ENCODE data around the gene SPCS2. TPM values are rescaled to one million over a fixed set of nuclear protein-coding genes. Genes with fewer than 3 reads are reported as not detected.

Gene SPCS2
- polyA plus RNA-seq, 1 of the 3 experiments (the other 2 are of a cell fraction): 49.1 TPM

DNA sequence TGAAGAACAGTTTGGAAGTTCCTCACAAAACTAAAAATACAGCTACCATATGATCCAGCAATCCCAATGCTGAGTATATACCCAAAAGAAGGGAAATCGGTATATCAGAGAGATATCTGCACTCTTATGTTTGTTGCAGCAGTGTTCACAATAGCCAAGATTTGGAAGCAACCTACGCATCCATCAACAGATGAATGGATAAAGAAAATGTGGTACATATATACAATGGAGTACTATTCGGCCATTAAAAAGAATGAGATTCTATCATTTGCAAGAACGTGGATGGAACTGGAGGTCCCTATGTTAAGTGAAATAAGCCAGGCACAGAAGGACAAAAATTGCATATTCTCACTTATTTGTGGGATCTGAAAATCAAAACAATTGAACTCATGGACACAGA, 46.7 kb upstream of the SPCS2 start:
- no peak for TF ChIP-seq FOXM1 (IDR thresholded peaks at IDR 0.05; ENCODE audit: low read depth)
- TF ChIP-seq FOXJ3 (CRISPR knock-in tag; IDR thresholded peaks at IDR 0.05): no peak
- TF ChIP-seq RXRA (IDR thresholded peaks at IDR 0.05; ENCODE audit: borderline replicate concordance, low read depth): no peak
- no peak for TF ChIP-seq RAD21 (IDR thresholded peaks at IDR 0.05; ENCODE audit: low read length)
- no peak for TF ChIP-seq MXI1 (IDR thresholded peaks at IDR 0.05; ENCODE audit: low read depth, low read length)
- TF ChIP-seq CHD2 (IDR thresholded peaks at IDR 0.05; ENCODE audit: low read length, partially characterized antibody): no peak
- no peak for TF ChIP-seq GABPA (IDR thresholded peaks at IDR 0.05; ENCODE audit: low read depth)
- no peak for TF ChIP-seq JUND (IDR thresholded peaks at IDR 0.05)
- no peak for TF ChIP-seq NRF1 (IDR thresholded peaks at IDR 0.05; ENCODE audit: low read depth, low read length)
- no peak for TF ChIP-seq RFX5 (IDR thresholded peaks at IDR 0.05; ENCODE audit: low read length)
- no peak for TF ChIP-seq FOSL2 (IDR thresholded peaks at IDR 0.05; ENCODE audit: borderline replicate concordance, low read depth)
- TF ChIP-seq, protein P1, sequence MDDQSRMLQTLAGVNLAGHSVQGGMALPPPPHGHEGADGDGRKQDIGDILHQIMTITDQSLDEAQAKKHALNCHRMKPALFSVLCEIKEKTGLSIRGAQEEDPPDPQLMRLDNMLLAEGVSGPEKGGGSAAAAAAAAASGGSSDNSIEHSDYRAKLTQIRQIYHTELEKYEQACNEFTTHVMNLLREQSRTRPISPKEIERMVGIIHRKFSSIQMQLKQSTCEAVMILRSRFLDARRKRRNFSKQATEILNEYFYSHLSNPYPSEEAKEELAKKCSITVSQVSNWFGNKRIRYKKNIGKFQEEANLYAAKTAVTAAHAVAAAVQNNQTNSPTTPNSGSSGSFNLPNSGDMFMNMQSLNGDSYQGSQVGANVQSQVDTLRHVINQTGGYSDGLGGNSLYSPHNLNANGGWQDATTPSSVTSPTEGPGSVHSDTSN (IDR thresholded peaks at IDR 0.05): no peak
- TF ChIP-seq, protein P2, sequence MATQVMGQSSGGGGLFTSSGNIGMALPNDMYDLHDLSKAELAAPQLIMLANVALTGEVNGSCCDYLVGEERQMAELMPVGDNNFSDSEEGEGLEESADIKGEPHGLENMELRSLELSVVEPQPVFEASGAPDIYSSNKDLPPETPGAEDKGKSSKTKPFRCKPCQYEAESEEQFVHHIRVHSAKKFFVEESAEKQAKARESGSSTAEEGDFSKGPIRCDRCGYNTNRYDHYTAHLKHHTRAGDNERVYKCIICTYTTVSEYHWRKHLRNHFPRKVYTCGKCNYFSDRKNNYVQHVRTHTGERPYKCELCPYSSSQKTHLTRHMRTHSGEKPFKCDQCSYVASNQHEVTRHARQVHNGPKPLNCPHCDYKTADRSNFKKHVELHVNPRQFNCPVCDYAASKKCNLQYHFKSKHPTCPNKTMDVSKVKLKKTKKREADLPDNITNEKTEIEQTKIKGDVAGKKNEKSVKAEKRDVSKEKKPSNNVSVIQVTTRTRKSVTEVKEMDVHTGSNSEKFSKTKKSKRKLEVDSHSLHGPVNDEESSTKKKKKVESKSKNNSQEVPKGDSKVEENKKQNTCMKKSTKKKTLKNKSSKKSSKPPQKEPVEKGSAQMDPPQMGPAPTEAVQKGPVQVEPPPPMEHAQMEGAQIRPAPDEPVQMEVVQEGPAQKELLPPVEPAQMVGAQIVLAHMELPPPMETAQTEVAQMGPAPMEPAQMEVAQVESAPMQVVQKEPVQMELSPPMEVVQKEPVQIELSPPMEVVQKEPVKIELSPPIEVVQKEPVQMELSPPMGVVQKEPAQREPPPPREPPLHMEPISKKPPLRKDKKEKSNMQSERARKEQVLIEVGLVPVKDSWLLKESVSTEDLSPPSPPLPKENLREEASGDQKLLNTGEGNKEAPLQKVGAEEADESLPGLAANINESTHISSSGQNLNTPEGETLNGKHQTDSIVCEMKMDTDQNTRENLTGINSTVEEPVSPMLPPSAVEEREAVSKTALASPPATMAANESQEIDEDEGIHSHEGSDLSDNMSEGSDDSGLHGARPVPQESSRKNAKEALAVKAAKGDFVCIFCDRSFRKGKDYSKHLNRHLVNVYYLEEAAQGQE (IDR thresholded peaks at IDR 0.05; ENCODE audit: low read depth, low read length): no peak
- TF ChIP-seq RCOR1 (IDR thresholded peaks at IDR 0.05; ENCODE audit: low read length): no peak
- TF ChIP-seq, protein P3, sequence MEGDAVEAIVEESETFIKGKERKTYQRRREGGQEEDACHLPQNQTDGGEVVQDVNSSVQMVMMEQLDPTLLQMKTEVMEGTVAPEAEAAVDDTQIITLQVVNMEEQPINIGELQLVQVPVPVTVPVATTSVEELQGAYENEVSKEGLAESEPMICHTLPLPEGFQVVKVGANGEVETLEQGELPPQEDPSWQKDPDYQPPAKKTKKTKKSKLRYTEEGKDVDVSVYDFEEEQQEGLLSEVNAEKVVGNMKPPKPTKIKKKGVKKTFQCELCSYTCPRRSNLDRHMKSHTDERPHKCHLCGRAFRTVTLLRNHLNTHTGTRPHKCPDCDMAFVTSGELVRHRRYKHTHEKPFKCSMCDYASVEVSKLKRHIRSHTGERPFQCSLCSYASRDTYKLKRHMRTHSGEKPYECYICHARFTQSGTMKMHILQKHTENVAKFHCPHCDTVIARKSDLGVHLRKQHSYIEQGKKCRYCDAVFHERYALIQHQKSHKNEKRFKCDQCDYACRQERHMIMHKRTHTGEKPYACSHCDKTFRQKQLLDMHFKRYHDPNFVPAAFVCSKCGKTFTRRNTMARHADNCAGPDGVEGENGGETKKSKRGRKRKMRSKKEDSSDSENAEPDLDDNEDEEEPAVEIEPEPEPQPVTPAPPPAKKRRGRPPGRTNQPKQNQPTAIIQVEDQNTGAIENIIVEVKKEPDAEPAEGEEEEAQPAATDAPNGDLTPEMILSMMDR (IDR thresholded peaks at IDR 0.05): no peak
- no peak for TF ChIP-seq TAF1 (IDR thresholded peaks at IDR 0.05; ENCODE audit: borderline replicate concordance, low read depth, low read length)
- no peak for TF ChIP-seq EP300 (IDR thresholded peaks at IDR 0.05; ENCODE audit: borderline replicate concordance in 1 of 2, low read depth in 1 of 2, low read length in 1 of 2)
- no peak for TF ChIP-seq TCF12 (IDR thresholded peaks at IDR 0.05)
- TF ChIP-seq, protein P4, sequence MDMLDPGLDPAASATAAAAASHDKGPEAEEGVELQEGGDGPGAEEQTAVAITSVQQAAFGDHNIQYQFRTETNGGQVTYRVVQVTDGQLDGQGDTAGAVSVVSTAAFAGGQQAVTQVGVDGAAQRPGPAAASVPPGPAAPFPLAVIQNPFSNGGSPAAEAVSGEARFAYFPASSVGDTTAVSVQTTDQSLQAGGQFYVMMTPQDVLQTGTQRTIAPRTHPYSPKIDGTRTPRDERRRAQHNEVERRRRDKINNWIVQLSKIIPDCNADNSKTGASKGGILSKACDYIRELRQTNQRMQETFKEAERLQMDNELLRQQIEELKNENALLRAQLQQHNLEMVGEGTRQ (IDR thresholded peaks at IDR 0.05; ENCODE audit: borderline replicate concordance, low read depth, low read length): no peak
- TF ChIP-seq NFIC (IDR thresholded peaks at IDR 0.05; ENCODE audit: borderline replicate concordance): no peak
- 91% methylated on average over 4 of the region's 4 CpGs for WGBS (ENCODE audit: low lambda C conversion rate)

More for the DNA sequence above, 46.7 kb upstream of the SPCS2 start:
- DNase-seq: no peak
- ChIA-PET POLR2A (no interaction called here), CTCF (no interaction called here)
- Histone ChIP-seq H3K27ac (ENCODE audit: low read depth in 2 of 2, low read length in 1 of 2) (no peak overlapping the region), H3K27me3 (ENCODE audit: insufficient read depth) (no peaks in the 10 kb centered on the region), H3K9me2 (no peaks in the 10 kb centered on the region), H3K79me2 (ENCODE audit: insufficient read depth) (peaks cover 21% of the 10 kb centered on the region), H2AFZ (ENCODE audit: low read depth) (no peak overlapping the region), H3K4me3 (ENCODE audit: low read depth in 2 of 2, low read length in 1 of 2) (no peak overlapping the region), H3K4me1 (ENCODE audit: control insufficient read depth in 1 of 2, insufficient read depth in 2 of 2, low read depth in 1 of 2, low read length in 1 of 2) (no peaks in the 10 kb centered on the region), H4K20me1 (ENCODE audit: insufficient read depth) (no peaks in the 10 kb centered on the region), H3K9ac (no peak overlapping the region), H3K9me3 (peaks cover 18% of the 10 kb centered on the region), H3F3A (replicated peaks; ENCODE audit: insufficient read depth) (no peaks in the 10 kb centered on the region), H3K4me2 (no peak overlapping the region), H3K36me3 (replicated peaks in 1 of 2; ENCODE audit: control insufficient read depth in 1 of 2, insufficient read depth in 2 of 2, low read length in 1 of 2) (peaks cover 26 to 56% of the 10 kb centered on the region in 2 experiments)
